Measurements from ENCODE around the gene CXXC5.

The CXXC5 gene

GRCh38 chr5:139682016-139682975, 34.1 kb downstream of the CXXC5 start:
- DNase-seq (ENCODE audit: low read depth) = no peak

- no peak for DNase-seq (ENCODE audit: low read depth)
Measured at GRCh38 chr5:139683295-139684271, 35.4 kb downstream of the CXXC5 start.

- DNase-seq (ENCODE audit: low read depth) = no peak
Measured at GRCh38 chr5:139684350-139684880, 36.3 kb downstream of the CXXC5 start.

- DNase-seq (ENCODE audit: low read depth) = no peak
Measured at GRCh38 chr5:139684881-139685749, 37.0 kb downstream of the CXXC5 start.

GRCh38 chr5:139685886-139686285, 37.7 kb downstream of the CXXC5 start:
- no peak for DNase-seq (ENCODE audit: low read depth)

- no peak for DNase-seq (ENCODE audit: low read depth)
Measured at GRCh38 chr5:139686356-139686705, 38.2 kb downstream of the CXXC5 start.

GRCh38 chr5:139686706-139687441, 38.7 kb downstream of the CXXC5 start:
- DNase-seq (ENCODE audit: low read depth) = no peak

GRCh38 chr5:139687656-139688055, 39.5 kb downstream of the CXXC5 start:
- no peak for DNase-seq (ENCODE audit: low read depth)

- no peak for DNase-seq (ENCODE audit: low read depth)
Measured at GRCh38 chr5:139688088-139688702, 40.0 kb downstream of the CXXC5 start.

GRCh38 chr5:139688751-139689372, 40.7 kb downstream of the CXXC5 start:
- DNase-seq (ENCODE audit: low read depth) = no peak

- DNase-seq (ENCODE audit: low read depth) = no peak
Measured at GRCh38 chr5:139689631-139690063, 41.5 kb downstream of the CXXC5 start.

GRCh38 chr5:139690064-139690802, 42.1 kb downstream of the CXXC5 start:
- DNase-seq (ENCODE audit: low read depth) = no peak

- no peak for DNase-seq (ENCODE audit: low read depth)
Measured at GRCh38 chr5:139690803-139691629, 42.9 kb downstream of the CXXC5 start.

GRCh38 chr5:139692148-139692547, 44.0 kb downstream of the CXXC5 start:
- no peak for DNase-seq (ENCODE audit: low read depth)

GRCh38 chr5:139692679-139693308, 44.6 kb downstream of the CXXC5 start:
- no peak for DNase-seq (ENCODE audit: low read depth)

GRCh38 chr5:139693676-139694364, 45.7 kb downstream of the CXXC5 start:
- DNase-seq (ENCODE audit: low read depth) = no peak

GRCh38 chr5:139694556-139695177, 46.5 kb downstream of the CXXC5 start:
- DNase-seq (ENCODE audit: low read depth) = no peak
